T-helper 2 cell (primary cell): ENCODE measurements around the gene PPP1R14C.
A peak's percentile ranks its signal among the peaks of the same experiment; 100 is the strongest.

Experiments
- DNase-seq, 5 experiments: peaks; one replicate each; pipeline versions ENCODE4 v3.0.0 to v3.0.0-alpha.2; 2012 to 2022

The PPP1R14C gene

GRCh38 chr6:150139533-150139932, 3.3 kb upstream of the PPP1R14C start:
- DNase-seq: no peak

DNA sequence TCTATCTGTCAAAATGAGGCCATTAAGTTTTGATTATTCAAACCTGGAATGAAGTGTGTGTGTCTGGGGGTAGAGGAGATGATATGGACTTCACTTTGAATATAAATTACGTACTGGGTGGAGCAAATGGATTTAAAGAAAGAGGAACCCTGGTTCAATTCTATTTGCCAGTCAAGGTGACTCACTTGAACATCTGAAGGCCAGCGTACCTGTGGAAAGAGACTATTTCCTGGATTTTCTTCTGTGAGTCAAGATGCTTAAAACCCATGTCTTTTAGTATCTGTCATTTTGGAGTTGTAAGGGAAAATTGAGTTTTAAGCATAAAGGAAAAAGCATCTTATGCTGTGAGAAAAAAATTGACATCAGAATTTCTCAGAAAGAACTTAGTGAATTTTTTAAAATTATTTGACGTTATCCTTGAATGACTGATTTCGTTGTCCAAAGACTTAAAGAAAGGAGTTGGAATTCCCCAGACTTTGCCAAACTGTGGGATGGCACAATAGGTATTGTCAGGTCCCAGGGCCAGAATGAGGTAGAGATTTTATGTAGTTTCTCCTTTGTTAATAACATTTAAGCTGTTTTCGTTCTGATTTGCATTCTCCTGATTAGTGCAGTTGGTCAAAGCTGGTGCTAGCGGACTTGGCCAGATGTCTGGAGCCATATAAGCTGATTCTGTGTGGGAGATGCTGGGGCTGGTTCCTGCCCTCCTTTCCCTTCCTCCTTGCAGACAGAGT, 2.4 kb upstream of the PPP1R14C start:
- DNase-seq: no peak

- no peak for DNase-seq
Observed at GRCh38 chr6:150142097-150142669, 661 bp upstream of the PPP1R14C start.

- DNase-seq: no peak
Observed at GRCh38 chr6:150143516-150144293, 861 bp downstream of the PPP1R14C start.

- DNase-seq: no peak
Observed at GRCh38 chr6:150144294-150144868, 1.5 kb downstream of the PPP1R14C start.

DNA sequence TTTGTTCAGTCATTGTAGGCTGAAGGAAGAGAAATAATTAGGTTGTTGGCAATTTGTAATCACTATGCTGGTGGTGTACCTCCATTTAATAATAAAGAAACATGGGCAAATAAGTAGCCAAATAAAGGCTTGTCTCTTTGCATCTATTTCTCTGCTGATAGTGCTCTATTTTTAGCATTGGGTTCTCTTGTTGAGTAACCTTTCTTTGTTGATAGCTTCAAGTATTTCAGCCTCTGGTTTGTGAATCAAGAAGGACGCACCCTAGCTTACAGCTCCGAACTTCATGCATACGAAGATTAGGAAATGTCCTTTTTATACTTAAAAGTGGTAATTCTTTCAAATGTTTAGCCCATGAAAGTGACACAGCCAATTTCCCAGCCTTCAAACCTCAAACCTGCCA, 2.6 kb downstream of the PPP1R14C start:
- DNase-seq: no peak

- no peak for DNase-seq
Observed at GRCh38 chr6:150145830-150146229, 3.0 kb downstream of the PPP1R14C start.

GRCh38 chr6:150146436-150146835, 3.6 kb downstream of the PPP1R14C start:
- no peak for DNase-seq

- DNase-seq: no peak
Observed at GRCh38 chr6:150149146-150149545, 6.3 kb downstream of the PPP1R14C start.

DNA sequence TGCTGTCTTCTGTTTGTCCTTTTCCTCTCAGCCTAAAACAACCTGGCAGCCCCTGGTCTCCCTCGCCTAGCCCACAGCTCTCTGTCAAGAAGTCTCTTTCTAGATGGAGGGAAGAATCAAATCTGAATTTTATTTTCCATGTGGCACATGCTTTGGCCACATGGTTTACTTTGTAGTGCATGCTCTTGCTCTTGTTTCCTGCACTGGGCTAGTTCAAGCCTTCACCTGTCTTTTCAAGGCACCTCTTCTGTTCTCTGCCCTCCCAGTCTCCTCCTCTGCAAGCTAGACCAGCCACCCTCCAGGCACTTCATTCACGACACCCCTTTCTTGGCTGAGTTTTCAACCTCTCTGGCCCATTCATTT, 7.6 kb downstream of the PPP1R14C start:
- no peak for DNase-seq

DNA sequence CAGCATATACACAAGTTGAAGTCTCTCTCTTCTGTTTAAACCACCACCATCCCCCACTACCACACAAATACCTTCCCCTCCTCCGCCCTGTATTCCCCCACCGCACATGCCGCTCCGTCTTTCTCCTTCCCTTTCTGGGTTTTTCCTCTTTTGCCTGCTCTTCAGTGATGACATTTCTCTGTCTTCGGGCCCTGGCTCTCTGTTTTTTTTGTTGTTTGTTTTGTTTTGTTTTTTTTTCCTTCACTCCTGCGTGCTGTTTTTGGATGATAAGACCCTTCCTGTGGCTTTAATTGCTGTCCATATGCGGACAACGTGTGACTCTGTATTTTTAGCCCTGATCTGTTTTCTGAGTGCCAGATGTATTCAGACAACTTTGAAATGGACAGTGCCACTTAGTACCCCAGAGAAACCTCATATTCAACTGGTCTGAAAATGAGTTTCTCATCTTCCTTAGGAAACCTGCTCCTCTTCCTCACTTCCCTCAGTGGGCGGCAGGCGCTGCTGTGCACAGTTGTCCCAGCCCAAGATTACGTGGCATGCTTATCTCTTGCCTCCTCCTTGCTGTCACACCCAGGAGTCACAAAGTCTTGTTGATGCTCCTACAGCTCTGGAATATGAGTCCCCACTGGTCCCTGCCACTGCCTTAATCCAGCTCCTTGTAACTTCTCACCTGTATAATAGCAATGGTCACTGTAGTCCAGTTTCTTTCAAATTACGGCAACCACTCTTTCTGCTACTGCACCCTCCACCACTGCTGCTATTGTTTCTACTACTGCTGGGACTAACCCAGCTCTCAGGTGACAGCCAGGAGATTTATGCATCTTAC, 8.2 kb downstream of the PPP1R14C start:
- no peak for DNase-seq

GRCh38 chr6:150152891-150153876, 10.3 kb downstream of the PPP1R14C start:
- no peak for DNase-seq

DNA sequence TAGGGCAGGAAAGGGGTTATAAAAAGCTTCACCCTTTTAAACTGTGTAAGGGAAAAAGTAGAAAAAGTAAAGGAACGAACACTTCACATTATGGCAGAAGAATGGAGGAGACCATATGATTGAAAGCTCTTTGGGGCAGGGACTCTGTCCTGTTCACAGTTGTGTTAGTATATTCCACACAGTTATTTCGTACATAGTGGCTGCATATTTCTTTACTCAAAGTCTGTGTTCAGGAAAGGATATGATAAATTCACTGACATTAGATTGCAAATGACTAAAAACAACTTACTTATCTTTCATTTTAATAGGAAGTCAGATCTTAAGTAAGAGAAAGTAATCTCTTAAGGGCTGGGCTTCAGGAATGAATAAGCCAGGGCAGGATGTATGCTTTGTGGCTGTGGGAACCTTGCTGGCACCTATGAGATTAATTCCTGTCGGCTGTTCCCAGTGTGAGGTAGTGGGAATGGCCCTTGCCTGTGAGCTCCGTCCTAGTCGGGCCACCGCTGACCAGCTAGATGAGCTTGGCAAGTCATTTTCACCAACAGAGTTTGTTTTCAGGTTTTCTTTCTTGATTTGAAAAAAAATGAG, 11.2 kb downstream of the PPP1R14C start:
- DNase-seq: peak in 1 of 5 experiments; percentile 10

DNA sequence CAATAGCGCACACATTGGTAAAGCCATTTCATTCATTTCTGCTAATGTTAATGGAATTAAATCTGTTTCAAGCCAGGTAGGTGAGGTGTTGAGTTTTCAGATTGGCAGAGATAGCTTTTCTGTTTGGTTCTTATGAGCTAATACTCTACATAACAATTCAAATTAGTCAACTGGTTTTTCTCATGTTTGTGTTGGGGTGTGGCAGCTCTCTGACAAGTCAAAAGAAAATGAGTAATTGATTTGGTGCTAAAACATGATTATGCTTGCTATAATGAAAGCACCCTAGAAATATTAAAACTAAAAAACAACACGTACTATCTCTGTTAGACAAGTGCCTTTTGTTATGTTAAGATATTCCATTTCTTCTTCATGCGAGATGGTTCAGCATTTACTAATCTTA, 13.6 kb downstream of the PPP1R14C start:
- no peak for DNase-seq

- no peak for DNase-seq
Observed at GRCh38 chr6:150157081-150157480, 14.2 kb downstream of the PPP1R14C start.

DNA sequence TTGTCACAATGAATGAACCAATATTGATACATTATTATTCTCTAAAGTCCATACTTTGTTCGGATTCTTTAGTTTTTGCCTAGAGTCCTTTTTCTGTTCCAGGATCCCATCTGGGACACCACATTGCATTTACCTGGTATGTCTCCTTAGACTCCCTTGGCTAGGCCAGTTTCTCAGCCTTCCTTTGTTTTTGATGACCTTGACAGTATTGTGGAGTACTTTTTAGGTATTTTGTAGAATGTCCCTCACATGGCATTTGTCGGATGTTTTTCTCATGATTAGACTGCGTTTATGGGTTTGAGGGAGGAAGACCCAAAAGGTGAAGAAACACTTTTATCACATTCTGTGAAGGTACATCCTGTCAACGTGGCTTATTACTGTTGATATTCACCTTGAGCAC, 16.9 kb downstream of the PPP1R14C start:
- DNase-seq: no peak

DNA sequence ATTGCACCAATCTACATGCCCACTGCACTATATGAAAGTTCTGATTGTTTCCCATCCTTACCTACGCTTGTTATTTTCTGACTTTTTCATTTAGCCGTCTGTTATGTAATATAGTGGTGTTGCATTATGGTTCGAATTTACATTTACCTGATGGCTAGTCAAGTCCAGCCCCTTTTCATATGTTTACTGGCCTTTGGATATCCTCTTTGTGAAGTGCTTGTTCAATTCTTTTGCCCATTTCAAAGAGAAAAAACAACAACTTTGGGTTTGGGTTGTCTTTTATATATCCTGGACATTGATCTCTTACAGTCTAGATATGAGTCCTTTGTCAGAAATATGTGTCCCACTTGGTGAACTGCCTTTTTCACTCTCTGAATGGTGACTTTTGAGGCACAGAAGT, 21.1 kb downstream of the PPP1R14C start:
- DNase-seq: no peak

DNA sequence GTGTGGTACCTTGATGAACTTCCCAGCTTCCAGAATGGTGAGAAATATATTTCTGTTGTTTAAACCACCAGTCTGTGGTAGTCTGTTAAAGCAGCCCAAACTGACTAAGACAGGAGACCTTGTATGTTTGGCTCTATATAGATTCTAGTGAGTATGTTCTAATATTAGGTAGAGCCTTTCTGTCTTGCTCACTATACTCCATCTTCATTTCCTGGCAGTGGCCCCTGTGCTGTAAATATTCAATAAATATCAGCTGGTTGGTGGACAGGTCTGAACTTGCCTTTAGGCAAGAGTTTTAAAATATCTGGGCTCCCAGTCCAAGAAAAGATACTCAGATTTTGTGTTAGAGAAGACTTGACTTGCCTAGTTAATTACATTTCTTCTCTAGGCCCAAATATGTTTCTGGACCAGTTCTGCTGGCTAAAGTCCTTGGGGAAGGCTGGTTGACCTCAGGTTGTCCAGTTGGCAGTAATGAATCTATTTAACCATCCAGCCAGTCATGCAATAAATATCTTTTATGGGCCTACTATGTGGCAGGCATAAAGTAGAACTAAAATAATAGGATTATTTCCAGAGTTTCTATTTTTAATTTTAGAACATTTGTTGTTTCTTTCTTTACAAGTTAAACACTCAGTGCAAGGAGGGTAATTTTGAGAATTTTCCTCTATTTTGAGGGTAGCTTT, 22.3 kb downstream of the PPP1R14C start:
- DNase-seq: no peak

GRCh38 chr6:150167479-150167873, 24.6 kb downstream of the PPP1R14C start:
- no peak for DNase-seq

- no peak for DNase-seq
Observed at GRCh38 chr6:150169181-150169580, 26.3 kb downstream of the PPP1R14C start.
